Ovary (tissue), 3 donors: ENCODE measurements around the gene EHBP1.

Experiments used
- CTCF ChIP-seq, 3 donors: fragments of 450-650 bp in 2 of 3; fragments of 200-600 bp in 1 of 3; IDR thresholded peaks; one replicate each; pipeline versions ENCODE4 v1.5.1 to v1.8.0; 2016 to 2022; ENCODE audit warnings: antibody characterized with exemption in 3 of 3, mild to moderate bottlenecking in 1 of 3
- POLR2A ChIP-seq: fragments of 450-650 bp; IDR thresholded peaks from one replicate; pipeline ENCODE4 v1.6.1; 2017; ENCODE audit warnings: antibody characterized with exemption, mild to moderate bottlenecking, moderate library complexity
- donor health status: DM: no; HTN: no; CAD: no.

- TF ChIP-seq CTCF (IDR thresholded peaks at IDR 0.05) (peak in 2 of 3 donors; percentile 27 to 28), POLR2A (no peak)
Observed at GRCh38 chr2:62705859-62706720, 577 bp downstream of the EHBP1 start.
